GM12801 (cell line): ENCODE measurements around the gene GCK.

Experiments used
- TF ChIP-seq, protein P1 (sequence below): IDR thresholded peaks from one replicate; pipeline ENCODE4 v1.5.1; 2011; ENCODE audit warnings: control low read depth; ENCODE audit not compliant: insufficient read length; ENCODE audit errors: extremely low read depth

Gene GCK

GRCh38 chr7:44216521-44217222 is 27.4 kb upstream of the GCK start:
- TF ChIP-seq, protein P1, sequence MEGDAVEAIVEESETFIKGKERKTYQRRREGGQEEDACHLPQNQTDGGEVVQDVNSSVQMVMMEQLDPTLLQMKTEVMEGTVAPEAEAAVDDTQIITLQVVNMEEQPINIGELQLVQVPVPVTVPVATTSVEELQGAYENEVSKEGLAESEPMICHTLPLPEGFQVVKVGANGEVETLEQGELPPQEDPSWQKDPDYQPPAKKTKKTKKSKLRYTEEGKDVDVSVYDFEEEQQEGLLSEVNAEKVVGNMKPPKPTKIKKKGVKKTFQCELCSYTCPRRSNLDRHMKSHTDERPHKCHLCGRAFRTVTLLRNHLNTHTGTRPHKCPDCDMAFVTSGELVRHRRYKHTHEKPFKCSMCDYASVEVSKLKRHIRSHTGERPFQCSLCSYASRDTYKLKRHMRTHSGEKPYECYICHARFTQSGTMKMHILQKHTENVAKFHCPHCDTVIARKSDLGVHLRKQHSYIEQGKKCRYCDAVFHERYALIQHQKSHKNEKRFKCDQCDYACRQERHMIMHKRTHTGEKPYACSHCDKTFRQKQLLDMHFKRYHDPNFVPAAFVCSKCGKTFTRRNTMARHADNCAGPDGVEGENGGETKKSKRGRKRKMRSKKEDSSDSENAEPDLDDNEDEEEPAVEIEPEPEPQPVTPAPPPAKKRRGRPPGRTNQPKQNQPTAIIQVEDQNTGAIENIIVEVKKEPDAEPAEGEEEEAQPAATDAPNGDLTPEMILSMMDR, result no peak

DNA sequence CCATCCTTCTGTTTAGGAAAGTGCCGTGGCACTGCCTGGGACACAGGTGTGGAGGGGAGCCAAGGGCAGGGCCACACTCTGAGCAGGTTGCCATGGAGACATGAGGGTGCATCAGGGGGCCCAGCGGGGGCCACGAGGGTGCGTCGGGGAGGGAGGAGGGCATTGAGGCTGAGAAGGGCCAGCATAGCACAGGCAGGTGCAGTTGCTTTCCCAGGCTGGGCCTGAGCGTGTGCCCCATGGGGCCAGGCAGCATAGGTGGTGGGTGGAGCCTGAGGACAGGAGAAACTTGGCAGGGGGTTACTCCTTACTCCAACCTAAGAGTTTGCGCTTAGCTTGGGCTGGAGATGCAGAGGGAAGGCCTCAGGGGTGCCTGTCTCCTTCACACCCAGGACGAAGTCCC is 26.8 kb upstream of the GCK start:
- TF ChIP-seq, protein P1, result no peak

GRCh38 chr7:44215531-44215930 is 26.3 kb upstream of the GCK start:
- TF ChIP-seq, protein P1, result no peak

- TF ChIP-seq, protein P1, result no peak
Observed at GRCh38 chr7:44213877-44214388, 24.7 kb upstream of the GCK start.

GRCh38 chr7:44213206-44213876 is 24.1 kb upstream of the GCK start:
- TF ChIP-seq, protein P1, result no peak

- TF ChIP-seq, protein P1, result no peak
Observed at GRCh38 chr7:44212581-44213184, 23.4 kb upstream of the GCK start.

DNA sequence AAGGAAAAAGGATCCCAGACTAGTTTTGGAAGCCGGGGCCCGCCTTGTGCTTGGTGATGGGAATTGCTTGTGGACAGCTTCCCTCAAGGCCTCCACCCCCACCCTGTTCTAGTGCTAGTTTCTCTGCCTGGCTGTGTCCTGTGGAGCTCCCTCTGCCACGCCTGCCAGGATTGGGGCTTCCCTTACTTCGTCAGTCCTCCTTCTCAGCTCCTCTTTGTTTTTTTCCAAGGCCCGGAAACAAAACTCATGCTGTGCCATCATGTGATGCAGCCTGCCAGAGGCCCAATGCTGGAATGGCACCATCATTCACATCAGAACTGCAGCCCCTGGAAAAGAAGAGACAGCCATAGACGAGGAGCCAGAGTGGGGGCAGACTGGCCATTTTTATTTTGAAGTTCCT is 22.8 kb upstream of the GCK start:
- TF ChIP-seq, protein P1, result no peak
